Measurements from ENCODE around the gene UBA3. TPM values are rescaled to one million over a fixed set of nuclear protein-coding genes. Genes with fewer than 3 reads are reported as not detected.

UBA3 gene
- total and polyA plus RNA-seq, 10 of the 15 experiments (the other 5 are each of a cell fraction or from before 2014, with no cell fraction given): 72.9 to 131 (median 102) TPM

GRCh38 chr3:69013253-69014021, 66.7 kb downstream of the UBA3 start, which contains the start of gene EOGT (continued):
- TF ChIP-seq, protein P1, sequence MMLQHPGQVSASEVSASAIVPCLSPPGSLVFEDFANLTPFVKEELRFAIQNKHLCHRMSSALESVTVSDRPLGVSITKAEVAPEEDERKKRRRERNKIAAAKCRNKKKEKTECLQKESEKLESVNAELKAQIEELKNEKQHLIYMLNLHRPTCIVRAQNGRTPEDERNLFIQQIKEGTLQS (IDR thresholded peaks at IDR 0.05; ENCODE audit: borderline replicate concordance, extremely low read depth, low read depth, low read length): no peak
- TF ChIP-seq STAT1 (conservative IDR thresholded peaks at IDR 0.05) (no peak), POLR2A (IDR thresholded peaks at IDR 0.05; ENCODE audit: low read depth, low read length) (peak; percentile 82), TCF12 (IDR thresholded peaks at IDR 0.05; ENCODE audit: low read depth, low read length) (peak; percentile 70), TBL1XR1 (IDR thresholded peaks at IDR 0.05; ENCODE audit: low read depth, low read length) (no peak; the same call in 1 of the 2 replicates), IKZF2 (IDR thresholded peaks at IDR 0.05) (peak; percentile 72 to 77), YY1 (IDR thresholded peaks at IDR 0.05; ENCODE audit: low read depth, low read length) (peak; percentile 28; the same call in 1 of the 2 replicates), SRF (IDR thresholded peaks at IDR 0.05; ENCODE audit: low read depth in 2 of 2, low read length in 2 of 2) (no peak), SMARCA5 (IDR thresholded peaks at IDR 0.05) (peak; percentile 95), GABPA (IDR thresholded peaks at IDR 0.05; ENCODE audit: low read depth) (0 out of 2 replicates have a peak, but pooled peaks have one; percentile 24), MEF2A (IDR thresholded peaks at IDR 0.05; ENCODE audit: insufficient read depth, low read depth, low read length) (0 out of 2 replicates have a peak, but pooled peaks have one; percentile 2), DPF2 (IDR thresholded peaks at IDR 0.05) (peak; percentile 77), SIN3A (IDR thresholded peaks at IDR 0.05; ENCODE audit: low read depth, low read length) (0 out of 2 replicates have a peak, but pooled peaks have one; percentile 37), SMC3 (IDR thresholded peaks at IDR 0.05; ENCODE audit: borderline replicate concordance, low read length) (peak; percentile 32; the same call in 1 of the 2 replicates), KDM1A (IDR thresholded peaks at IDR 0.05; ENCODE audit: borderline replicate concordance) (no peak), BACH1 (IDR thresholded peaks at IDR 0.05; ENCODE audit: borderline replicate concordance) (peak; percentile 69; the same call in 1 of the 2 replicates)
- TF ChIP-seq, protein P2, sequence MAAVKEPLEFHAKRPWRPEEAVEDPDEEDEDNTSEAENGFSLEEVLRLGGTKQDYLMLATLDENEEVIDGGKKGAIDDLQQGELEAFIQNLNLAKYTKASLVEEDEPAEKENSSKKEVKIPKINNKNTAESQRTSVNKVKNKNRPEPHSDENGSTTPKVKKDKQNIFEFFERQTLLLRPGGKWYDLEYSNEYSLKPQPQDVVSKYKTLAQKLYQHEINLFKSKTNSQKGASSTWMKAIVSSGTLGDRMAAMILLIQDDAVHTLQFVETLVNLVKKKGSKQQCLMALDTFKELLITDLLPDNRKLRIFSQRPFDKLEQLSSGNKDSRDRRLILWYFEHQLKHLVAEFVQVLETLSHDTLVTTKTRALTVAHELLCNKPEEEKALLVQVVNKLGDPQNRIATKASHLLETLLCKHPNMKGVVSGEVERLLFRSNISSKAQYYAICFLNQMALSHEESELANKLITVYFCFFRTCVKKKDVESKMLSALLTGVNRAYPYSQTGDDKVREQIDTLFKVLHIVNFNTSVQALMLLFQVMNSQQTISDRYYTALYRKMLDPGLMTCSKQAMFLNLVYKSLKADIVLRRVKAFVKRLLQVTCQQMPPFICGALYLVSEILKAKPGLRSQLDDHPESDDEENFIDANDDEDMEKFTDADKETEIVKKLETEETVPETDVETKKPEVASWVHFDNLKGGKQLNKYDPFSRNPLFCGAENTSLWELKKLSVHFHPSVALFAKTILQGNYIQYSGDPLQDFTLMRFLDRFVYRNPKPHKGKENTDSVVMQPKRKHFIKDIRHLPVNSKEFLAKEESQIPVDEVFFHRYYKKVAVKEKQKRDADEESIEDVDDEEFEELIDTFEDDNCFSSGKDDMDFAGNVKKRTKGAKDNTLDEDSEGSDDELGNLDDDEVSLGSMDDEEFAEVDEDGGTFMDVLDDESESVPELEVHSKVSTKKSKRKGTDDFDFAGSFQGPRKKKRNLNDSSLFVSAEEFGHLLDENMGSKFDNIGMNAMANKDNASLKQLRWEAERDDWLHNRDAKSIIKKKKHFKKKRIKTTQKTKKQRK (IDR thresholded peaks at IDR 0.05; ENCODE audit: low read depth, low read length): no peak
- TF ChIP-seq, protein P3, sequence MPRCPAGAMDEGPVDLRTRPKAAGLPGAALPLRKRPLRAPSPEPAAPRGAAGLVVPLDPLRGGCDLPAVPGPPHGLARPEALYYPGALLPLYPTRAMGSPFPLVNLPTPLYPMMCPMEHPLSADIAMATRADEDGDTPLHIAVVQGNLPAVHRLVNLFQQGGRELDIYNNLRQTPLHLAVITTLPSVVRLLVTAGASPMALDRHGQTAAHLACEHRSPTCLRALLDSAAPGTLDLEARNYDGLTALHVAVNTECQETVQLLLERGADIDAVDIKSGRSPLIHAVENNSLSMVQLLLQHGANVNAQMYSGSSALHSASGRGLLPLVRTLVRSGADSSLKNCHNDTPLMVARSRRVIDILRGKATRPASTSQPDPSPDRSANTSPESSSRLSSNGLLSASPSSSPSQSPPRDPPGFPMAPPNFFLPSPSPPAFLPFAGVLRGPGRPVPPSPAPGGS (IDR thresholded peaks at IDR 0.05; ENCODE audit: borderline replicate concordance, insufficient read depth, low read depth, low read length, poor library complexity, severe bottlenecking): peak; percentile 82
- TF ChIP-seq, protein P4, sequence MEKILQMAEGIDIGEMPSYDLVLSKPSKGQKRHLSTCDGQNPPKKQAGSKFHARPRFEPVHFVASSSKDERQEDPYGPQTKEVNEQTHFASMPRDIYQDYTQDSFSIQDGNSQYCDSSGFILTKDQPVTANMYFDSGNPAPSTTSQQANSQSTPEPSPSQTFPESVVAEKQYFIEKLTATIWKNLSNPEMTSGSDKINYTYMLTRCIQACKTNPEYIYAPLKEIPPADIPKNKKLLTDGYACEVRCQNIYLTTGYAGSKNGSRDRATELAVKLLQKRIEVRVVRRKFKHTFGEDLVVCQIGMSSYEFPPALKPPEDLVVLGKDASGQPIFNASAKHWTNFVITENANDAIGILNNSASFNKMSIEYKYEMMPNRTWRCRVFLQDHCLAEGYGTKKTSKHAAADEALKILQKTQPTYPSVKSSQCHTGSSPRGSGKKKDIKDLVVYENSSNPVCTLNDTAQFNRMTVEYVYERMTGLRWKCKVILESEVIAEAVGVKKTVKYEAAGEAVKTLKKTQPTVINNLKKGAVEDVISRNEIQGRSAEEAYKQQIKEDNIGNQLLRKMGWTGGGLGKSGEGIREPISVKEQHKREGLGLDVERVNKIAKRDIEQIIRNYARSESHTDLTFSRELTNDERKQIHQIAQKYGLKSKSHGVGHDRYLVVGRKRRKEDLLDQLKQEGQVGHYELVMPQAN (conservative IDR thresholded peaks at IDR 0.05): peak; percentile 62; the same call in 1 of the 2 replicates
